OCI-LY3 (cell line): ENCODE measurements around the gene TRABD2A.

Experiments
- CTCF ChIP-seq: fragments of 200-600, 300-600 bp; sonication (generic); IDR thresholded peaks from 2 replicates; pipeline ENCODE4 v1.5.1; 2014; ENCODE audit warnings: antibody characterized with exemption, low read length, low read depth
- EZH2phosphoT487 ChIP-seq: fragments of 200-600 bp; shearing (Covaris generic); IDR thresholded peaks from 2 replicates; pipeline ENCODE4 v1.6.1; 2018; ENCODE audit warnings: antibody characterized with exemption, mixed run types, low read depth

- no peak for TF ChIP-seq CTCF
- TF ChIP-seq EZH2phosphoT487 = no peak
Observed at GRCh38 chr2:84899304-84900204, 18.7 kb upstream of the TRABD2A start.
